Sigmoid colon (tissue), 7 donors: ENCODE data around the gene MRPL23. TPM values are rescaled to one million over a fixed set of nuclear protein-coding genes. Genes with fewer than 3 reads are reported as not detected.

Source experiments
- DNase-seq: peaks from one replicate; pipeline ENCODE4 v3.0.0-alpha.2; 2019
- H3K27ac ChIP-seq, 4 donors: fragments of 200-600 bp; sonication (generic); one replicate each; pipeline ENCODE4 v1.5.1; 2016 to 2019; ENCODE audit warnings: mild to moderate bottlenecking in 1 of 4
- H3K27me3 ChIP-seq, 3 donors: fragments of 200-600 bp; sonication (generic); one replicate each; pipeline ENCODE4 v1.5.1; 2019; ENCODE audit warnings: mild to moderate bottlenecking in 1 of 3
- H3K36me3 ChIP-seq, 4 donors: fragments of 200-600 bp; sonication (generic); one replicate each; pipeline ENCODE4 v1.5.1; 2016 to 2019
- H3K4me1 ChIP-seq, 4 donors: fragments of 200-600 bp; sonication (generic); one replicate each; pipeline ENCODE4 v1.5.1; 2017 to 2019
- H3K4me3 ChIP-seq, 4 donors: fragments of 200-600 bp; sonication (generic); one replicate each; pipeline ENCODE4 v1.5.1; 2017 to 2019; ENCODE audit warnings: mild to moderate bottlenecking in 2 of 4, moderate library complexity in 1 of 4
- H3K9me3 ChIP-seq, 4 donors: fragments of 200-600 bp in 3 of 4; sonication (generic) in 3 of 4; one replicate each; pipeline versions ENCODE4 v1.5.1 to v1.6.1; 2013 to 2019
- EP300 ChIP-seq, 4 donors: sonication (generic); formaldehyde crosslinking; IDR thresholded peaks; one replicate each; pipeline ENCODE4 v1.6.1; 2017; ENCODE audit warnings: antibody characterized with exemption in 4 of 4
- POLR2A ChIP-seq, 2 donors: fragments of 450-650 bp; IDR thresholded peaks; one replicate each; pipeline ENCODE4 v1.6.1; 2016; ENCODE audit warnings: antibody characterized with exemption in 2 of 2, mild to moderate bottlenecking in 2 of 2, moderate library complexity in 2 of 2
- POLR2AphosphoS5 ChIP-seq, 4 donors: sonication (generic); formaldehyde crosslinking; IDR thresholded peaks; one replicate each; pipeline ENCODE4 v1.6.1; 2017; ENCODE audit warnings: antibody characterized with exemption in 4 of 4
- WGBS, 2 donors: extraction: QIAGEN DNeasy Blood & Tissue Kit; methylation state at CpG; one replicate each; pipeline ENCODE4 v1.1.7; 2013; 5-methylcytosine and 5-hydroxymethylcytosine counted together
- intact Hi-C: fragments of 100-400 bp; cut with DNase I; formaldehyde crosslinking; loops from one replicate; pipeline ENCODE4 v1.15.1; 2023
- polyA plus RNA-seq, 3 donors: library from polyadenylated mRNA; stranded (reverse); fragments of 200-250 nt; gene quantifications; one replicate each; pipeline ENCODE4 v1.2.3, GENCODE V29; 2013
- total RNA-seq, 4 donors: library from RNA; depleted of rRNA; stranded (reverse); fragments of >200 nt; gene quantifications; one replicate each; pipeline ENCODE4 v1.1.0, GENCODE V29; 2016
- TF ChIP-seq, protein P1 (sequence below), 4 experiments: fragments of 450-650 bp in 3 of 4; fragments of 200-600 bp in 1 of 4; IDR thresholded peaks; one replicate each; pipeline ENCODE4 v1.5.1; 2016 to 2019; ENCODE audit warnings: antibody characterized with exemption in 4 of 4, mild to moderate bottlenecking in 3 of 4, moderate library complexity in 2 of 4
- donor health status: healthy with polysubstance abuse.
- donor health status: Bipolar disorder and iron deficiency.
- donor health status: healthy.

The MRPL23 gene
- total and polyA plus RNA-seq, 7 donors, result 61.2 to 189 (median 82.9) TPM

DNA sequence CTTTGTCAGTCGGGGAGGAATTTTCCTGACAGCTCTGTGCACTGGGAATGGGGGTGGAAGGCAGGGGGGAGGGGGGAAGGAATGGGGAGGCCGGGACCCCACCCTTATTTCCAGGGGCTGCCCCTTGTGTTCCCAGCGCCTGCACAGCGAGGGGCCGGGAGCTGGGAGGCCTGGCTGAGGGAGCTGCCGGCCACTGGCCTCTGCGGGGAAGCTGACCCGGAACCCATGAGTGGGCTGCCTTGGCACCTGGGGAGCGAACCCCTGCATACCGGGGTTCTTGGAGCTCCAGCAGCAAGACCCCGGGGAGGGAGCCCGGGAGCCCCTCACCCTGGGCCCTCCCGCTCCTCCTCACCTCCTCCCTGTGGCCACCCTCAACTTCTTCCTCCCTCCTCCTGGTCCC is 47.0 kb downstream of the MRPL23 start:
- Histone ChIP-seq H3K4me1 (no peaks in the 10 kb centered on the region), H3K9me3 (no peaks in the 10 kb centered on the region), H3K4me3 (no peak overlapping the region), H3K36me3 (no peaks in the 10 kb centered on the region), H3K27ac (no peak overlapping the region), H3K27me3 (no peaks in the 10 kb centered on the region)
- TF ChIP-seq POLR2A (IDR thresholded peaks at IDR 0.05) (no peak), POLR2AphosphoS5 (IDR thresholded peaks at IDR 0.05) (no peak)
- intact Hi-C loops, result no loop called here
- whole genome bisulfite sequencing, 2 donors, result 62 to 89% methylated on average over 12 of the region's 13 CpGs
- peak; percentile 24 for DNase-seq

DNA sequence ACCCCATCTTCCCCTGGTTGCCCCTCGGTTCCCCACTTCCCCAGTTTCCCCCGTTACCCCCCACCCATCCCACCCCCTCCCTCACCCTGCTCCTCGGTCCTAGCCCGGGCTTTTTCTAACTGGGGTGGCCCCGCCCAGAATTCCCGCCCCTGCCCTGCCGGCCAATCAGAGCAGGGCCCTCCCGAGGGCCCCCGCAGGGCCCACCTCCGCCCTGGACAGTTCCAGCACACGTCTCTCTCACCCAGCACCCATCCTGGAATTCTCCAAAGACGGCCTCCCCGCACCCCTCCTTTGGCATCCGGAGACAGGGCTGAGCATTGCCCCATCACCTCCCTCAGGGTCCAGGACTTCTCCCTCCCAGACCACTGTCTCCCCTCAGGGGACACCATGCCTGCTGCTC is 50.6 kb downstream of the MRPL23 start, which contains the start of gene H19:
H19 (minus strand) TSS at position 88 of the 400 bp plus-strand sequence.
- no peak for DNase-seq
- intact Hi-C loops, result no loop called here

DNA sequence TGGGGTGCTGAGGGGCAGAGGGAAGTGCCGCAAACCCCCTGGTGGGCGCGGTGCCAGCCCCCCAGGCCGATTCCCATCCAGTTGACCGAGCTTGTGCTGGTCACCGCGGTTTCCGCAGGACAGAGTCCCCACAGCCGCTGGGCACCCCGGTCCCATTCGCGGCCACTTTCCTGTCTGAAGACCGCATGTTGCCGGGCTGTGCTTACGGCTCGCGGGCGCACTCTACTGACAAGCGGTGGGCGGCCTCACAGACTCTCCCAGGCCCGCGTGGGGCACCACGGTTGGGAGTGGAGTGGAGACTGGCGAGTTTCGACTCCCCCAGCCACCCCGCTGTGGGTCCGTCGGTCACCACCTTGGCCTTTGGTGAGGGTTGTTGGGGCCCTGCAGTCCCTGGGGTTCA is 51.2 kb downstream of the MRPL23 start:
- Histone ChIP-seq H3K27ac (no peak overlapping the region), H3K27me3 (no peaks in the 10 kb centered on the region), H3K9me3 (no peaks in the 10 kb centered on the region), H3K4me1 (no peaks in the 10 kb centered on the region), H3K4me3 (no peak overlapping the region), H3K36me3 (no peaks in the 10 kb centered on the region)
- TF ChIP-seq EP300 (IDR thresholded peaks at IDR 0.05), result no peak
- TF ChIP-seq POLR2A (IDR thresholded peaks at IDR 0.05), result no peak
- TF ChIP-seq, protein P1, sequence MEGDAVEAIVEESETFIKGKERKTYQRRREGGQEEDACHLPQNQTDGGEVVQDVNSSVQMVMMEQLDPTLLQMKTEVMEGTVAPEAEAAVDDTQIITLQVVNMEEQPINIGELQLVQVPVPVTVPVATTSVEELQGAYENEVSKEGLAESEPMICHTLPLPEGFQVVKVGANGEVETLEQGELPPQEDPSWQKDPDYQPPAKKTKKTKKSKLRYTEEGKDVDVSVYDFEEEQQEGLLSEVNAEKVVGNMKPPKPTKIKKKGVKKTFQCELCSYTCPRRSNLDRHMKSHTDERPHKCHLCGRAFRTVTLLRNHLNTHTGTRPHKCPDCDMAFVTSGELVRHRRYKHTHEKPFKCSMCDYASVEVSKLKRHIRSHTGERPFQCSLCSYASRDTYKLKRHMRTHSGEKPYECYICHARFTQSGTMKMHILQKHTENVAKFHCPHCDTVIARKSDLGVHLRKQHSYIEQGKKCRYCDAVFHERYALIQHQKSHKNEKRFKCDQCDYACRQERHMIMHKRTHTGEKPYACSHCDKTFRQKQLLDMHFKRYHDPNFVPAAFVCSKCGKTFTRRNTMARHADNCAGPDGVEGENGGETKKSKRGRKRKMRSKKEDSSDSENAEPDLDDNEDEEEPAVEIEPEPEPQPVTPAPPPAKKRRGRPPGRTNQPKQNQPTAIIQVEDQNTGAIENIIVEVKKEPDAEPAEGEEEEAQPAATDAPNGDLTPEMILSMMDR (IDR thresholded peaks at IDR 0.05), result no peak
- no peak for TF ChIP-seq POLR2AphosphoS5 (IDR thresholded peaks at IDR 0.05)
- no CpG with 5 or more reads among the region's 28 CpGs for WGBS, 2 donors
- no peak for DNase-seq
- intact Hi-C loops, result no loop called here

More for the DNA sequence above, 50.6 kb downstream of the MRPL23 start, which contains the start of gene H19:
- Histone ChIP-seq H3K4me3 (no peak within 1 kb of the TSS), H3K27ac (no peak within 1 kb of the TSS), H3K36me3 (no peaks in the 10 kb centered on the region), H3K9me3 (no peaks in the 10 kb centered on the region), H3K4me1 (no peaks in the 10 kb centered on the region), H3K27me3 (no peaks in the 10 kb centered on the region)
- TF ChIP-seq, protein P1 (IDR thresholded peaks at IDR 0.05), result no peak
- TF ChIP-seq EP300 (IDR thresholded peaks at IDR 0.05), result no peak
- TF ChIP-seq POLR2AphosphoS5 (IDR thresholded peaks at IDR 0.05), result no peak
- no peak for TF ChIP-seq POLR2A (IDR thresholded peaks at IDR 0.05)
- no CpG with 5 or more reads among the region's 14 CpGs for WGBS, 2 donors

DNA sequence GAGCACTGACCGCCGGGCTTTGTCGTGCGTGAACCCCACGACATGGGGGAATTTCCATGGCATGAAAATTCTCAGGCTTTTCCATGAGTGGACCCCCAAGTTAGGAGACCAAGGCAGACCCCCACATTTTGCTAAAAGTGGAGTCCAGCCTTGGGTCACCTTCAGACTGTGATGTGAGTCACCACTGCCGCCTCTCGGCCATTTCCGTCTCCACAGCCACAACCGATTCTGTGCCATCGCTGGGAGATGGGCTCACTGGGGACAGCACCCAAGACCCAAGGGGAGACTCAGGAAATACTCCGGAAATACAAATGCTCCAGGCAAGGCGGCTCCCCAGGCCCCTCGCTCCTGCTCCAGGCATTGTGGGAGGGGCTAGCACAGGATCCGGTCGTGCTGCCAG is 51.7 kb downstream of the MRPL23 start:
- WGBS, 2 donors, result no CpG with 5 or more reads among the region's 15 CpGs
- H3K36me3 ChIP-seq, result no peaks in the 10 kb centered on the region
- DNase-seq, result no peak
- no peaks in the 10 kb centered on the region for H3K9me3 ChIP-seq
- H3K4me3 ChIP-seq, result no peak overlapping the region
- H3K27ac ChIP-seq, result no peak overlapping the region
- H3K4me1 ChIP-seq, result no peaks in the 10 kb centered on the region
- H3K27me3 ChIP-seq, result no peaks in the 10 kb centered on the region
- no peak for TF ChIP-seq POLR2AphosphoS5 (IDR thresholded peaks at IDR 0.05)
- TF ChIP-seq, protein P1 (IDR thresholded peaks at IDR 0.05), result no peak
- no peak for TF ChIP-seq POLR2A (IDR thresholded peaks at IDR 0.05)
- TF ChIP-seq EP300 (IDR thresholded peaks at IDR 0.05), result no peak
- intact Hi-C loops, result no loop called here

DNA sequence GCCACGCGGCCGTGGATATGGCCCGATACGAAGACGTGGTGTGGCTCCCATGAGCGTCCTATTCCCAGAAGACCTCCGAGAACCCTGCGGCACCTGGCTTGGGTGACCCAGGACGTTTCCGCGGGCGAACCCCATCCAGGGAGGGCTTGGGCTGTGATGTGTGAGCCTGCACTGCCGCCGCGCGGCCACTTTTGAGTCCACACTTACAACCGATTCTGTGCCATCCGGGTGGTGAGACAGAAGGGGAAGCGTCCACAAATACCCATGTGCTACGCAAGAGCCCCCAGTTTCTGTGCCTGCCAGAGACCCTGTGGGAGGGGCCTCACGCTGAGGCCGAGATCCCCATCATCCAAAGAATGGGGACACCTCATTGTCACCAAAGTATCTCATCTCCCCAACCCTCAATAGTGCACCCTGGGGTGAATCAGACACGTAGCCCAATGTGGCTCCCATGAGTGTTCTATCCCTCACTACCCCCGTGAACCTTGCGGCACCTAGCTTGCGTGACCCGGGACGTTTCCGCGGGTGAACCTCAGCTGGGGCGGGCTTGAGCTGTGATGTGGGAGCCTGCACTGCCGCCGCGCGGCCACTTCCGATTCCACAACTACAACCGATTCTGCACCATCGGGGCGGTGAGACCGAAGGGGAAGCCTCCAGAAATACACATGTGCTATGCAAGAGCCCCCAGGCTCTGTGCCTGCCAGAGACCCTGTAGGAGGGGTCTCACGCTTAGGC is 55.1 kb downstream of the MRPL23 start:
- no peaks in the 10 kb centered on the region for H3K9me3 ChIP-seq
- no peak overlapping the region for H3K27ac ChIP-seq
- no peak overlapping the region for H3K4me3 ChIP-seq
- no peak for DNase-seq
- TF ChIP-seq EP300 (IDR thresholded peaks at IDR 0.05), result no peak
- TF ChIP-seq POLR2AphosphoS5 (IDR thresholded peaks at IDR 0.05), result no peak
- TF ChIP-seq, protein P1 (IDR thresholded peaks at IDR 0.05), result no peak
- TF ChIP-seq POLR2A (IDR thresholded peaks at IDR 0.05), result no peak
- no peaks in the 10 kb centered on the region for H3K27me3 ChIP-seq
- intact Hi-C loops, result no loop called here
- WGBS, 2 donors, result no CpG with 5 or more reads among the region's 42 CpGs
- no peaks in the 10 kb centered on the region for H3K4me1 ChIP-seq
- no peaks in the 10 kb centered on the region for H3K36me3 ChIP-seq
